WI38 (cell line): ENCODE measurements around the gene NGEF.

Experiments used
- H3K4me3 ChIP-seq: 2 replicates; pipeline ENCODE4 v1.5.1; 2011; ENCODE audit warnings: low read depth, mild to moderate bottlenecking, control low read depth, low read length
- TF ChIP-seq, protein P1 (sequence below): IDR thresholded peaks from 2 replicates; pipeline ENCODE4 v1.5.1; 2012; ENCODE audit warnings: low read depth, mild to moderate bottlenecking, control low read depth, low read length

NGEF gene

GRCh38 chr2:232925821-232926156 is 87.3 kb downstream of the NGEF start:
- TF ChIP-seq, protein P1, sequence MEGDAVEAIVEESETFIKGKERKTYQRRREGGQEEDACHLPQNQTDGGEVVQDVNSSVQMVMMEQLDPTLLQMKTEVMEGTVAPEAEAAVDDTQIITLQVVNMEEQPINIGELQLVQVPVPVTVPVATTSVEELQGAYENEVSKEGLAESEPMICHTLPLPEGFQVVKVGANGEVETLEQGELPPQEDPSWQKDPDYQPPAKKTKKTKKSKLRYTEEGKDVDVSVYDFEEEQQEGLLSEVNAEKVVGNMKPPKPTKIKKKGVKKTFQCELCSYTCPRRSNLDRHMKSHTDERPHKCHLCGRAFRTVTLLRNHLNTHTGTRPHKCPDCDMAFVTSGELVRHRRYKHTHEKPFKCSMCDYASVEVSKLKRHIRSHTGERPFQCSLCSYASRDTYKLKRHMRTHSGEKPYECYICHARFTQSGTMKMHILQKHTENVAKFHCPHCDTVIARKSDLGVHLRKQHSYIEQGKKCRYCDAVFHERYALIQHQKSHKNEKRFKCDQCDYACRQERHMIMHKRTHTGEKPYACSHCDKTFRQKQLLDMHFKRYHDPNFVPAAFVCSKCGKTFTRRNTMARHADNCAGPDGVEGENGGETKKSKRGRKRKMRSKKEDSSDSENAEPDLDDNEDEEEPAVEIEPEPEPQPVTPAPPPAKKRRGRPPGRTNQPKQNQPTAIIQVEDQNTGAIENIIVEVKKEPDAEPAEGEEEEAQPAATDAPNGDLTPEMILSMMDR = no peak
- no peak overlapping the region for H3K4me3 ChIP-seq

DNA sequence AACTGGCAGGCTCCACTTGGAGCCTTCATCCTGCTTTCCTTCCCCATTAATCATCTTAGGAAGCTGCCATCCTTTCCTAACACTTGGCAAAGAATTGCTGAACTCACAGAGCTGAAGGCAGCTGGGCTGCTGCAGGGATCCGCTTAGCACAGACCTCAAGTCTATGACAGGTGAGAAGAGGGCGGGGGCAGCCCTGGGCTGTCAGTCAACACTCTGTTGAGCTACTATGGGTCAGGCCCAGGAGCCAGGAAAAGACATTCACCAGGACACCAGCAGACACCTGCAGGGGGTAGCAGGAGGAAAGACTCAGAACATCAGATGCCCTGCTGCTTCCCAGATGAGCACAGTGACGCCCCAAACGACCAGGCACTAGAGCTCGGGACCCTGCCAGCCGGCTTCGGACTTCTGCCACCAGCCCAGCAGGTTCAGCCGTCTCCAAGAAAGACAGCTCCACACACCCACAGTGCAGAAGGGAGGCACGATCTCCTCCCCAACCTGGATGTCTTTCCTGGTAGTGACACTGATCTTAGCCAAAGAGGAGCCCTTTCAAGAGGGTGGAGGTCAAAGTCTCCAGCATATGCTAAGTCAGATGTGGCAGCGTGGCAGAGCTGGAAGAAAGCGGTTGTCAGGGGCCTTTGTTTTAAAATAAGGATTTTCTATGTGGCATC is 87.8 kb downstream of the NGEF start:
- H3K4me3 ChIP-seq = no peak overlapping the region
- TF ChIP-seq, protein P1 = no peak

DNA sequence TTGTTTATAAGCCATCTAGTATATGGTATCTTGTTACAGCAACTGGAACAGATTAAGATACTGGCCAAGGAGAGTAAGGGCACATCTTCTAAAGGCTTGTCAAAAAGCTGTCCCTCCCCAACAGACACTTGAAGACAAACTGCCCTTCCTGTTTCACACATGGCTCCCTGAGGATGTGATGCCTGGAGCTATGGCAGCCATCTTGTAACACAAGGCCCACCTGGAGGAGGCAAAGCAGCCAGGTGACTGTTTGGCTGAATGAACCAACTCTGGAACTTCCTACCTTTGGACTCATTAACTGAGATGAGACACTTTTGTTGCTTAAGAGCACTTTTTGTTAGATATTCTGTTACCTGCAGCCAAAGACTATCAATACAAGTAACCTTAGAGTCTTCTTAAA is 88.6 kb downstream of the NGEF start:
- no peak overlapping the region for H3K4me3 ChIP-seq
- TF ChIP-seq, protein P1 = no peak

DNA sequence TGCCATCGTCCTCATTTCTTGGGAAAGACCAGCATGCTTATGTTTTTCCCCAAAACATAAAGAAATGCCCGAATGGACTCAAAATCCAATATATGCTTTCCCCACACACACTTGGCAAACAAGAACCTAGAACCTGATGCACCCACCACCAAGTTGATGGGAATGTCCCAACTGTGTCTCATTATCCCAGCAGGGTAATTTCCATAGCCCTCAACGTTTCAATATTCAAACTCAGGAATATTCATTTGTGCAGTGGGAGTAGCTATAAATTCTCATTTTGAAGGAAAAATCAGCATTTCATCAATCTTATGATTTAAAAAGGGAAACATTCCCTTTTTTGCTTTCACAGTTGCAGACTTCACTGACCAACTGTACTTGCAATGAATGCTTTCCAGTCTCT is 92.3 kb downstream of the NGEF start:
- H3K4me3 ChIP-seq = no peak overlapping the region
- TF ChIP-seq, protein P1 = no peak

GRCh38 chr2:232920055-232920454 is 93.0 kb downstream of the NGEF start:
- TF ChIP-seq, protein P1 = no peak
- no peak overlapping the region for H3K4me3 ChIP-seq

- TF ChIP-seq, protein P1 = no peak
- no peak overlapping the region for H3K4me3 ChIP-seq
These were observed 93.9 kb downstream of the NGEF start for GRCh38 chr2:232919141-232919540.

DNA sequence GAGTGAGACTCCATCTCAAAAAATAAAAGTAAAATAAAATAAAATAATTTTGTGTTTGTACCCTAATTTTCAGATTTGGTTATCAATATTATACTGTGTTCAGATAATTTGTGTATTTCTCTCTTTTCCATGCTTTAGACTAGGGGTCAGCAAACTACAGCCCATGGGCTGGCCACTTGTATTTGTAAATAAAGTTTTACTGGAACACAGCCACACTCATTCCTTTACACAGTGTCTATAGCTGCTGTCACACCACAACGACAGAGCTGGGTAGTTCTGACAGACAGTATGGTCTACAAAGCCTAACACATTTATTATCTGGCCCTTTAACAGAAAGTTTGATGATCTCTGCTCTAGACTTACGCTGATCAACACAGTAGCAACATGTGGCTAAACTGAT is 99.2 kb downstream of the NGEF start:
- TF ChIP-seq, protein P1 = no peak
- no peak overlapping the region for H3K4me3 ChIP-seq
